Stimulated activated CD8-positive, alpha-beta memory T cell treated with anti-CD3 and anti-CD28 coated beads, Interleukin-12 subunit alpha, Interleukin-12 subunit beta, amount 100 ng/mL, for 24 hours (primary cell): ENCODE measurements around the gene CRYBG1.
"Not testable (repeated sequence)": the region's sequence is repeated elsewhere in the genome, so short reads cannot be mapped to it uniquely, and the experiment has no call there.

Experiments
- DNase-seq: peaks from one replicate; pipeline ENCODE4 v3.0.0-alpha.2; 2020; ENCODE audit errors: extremely low read depth

The CRYBG1 gene

GRCh38 chr6:106555767-106556166, 195.2 kb downstream of the CRYBG1 start:
- DNase-seq = no peak

- no peak for DNase-seq
These were observed 195.9 kb downstream of the CRYBG1 start for GRCh38 chr6:106556368-106556960.

GRCh38 chr6:106557837-106558236, 197.3 kb downstream of the CRYBG1 start:
- DNase-seq = no peak

GRCh38 chr6:106558364-106558763, 197.8 kb downstream of the CRYBG1 start:
- no peak for DNase-seq

GRCh38 chr6:106559659-106560058, 199.1 kb downstream of the CRYBG1 start:
- not testable (repeated sequence) for DNase-seq

- DNase-seq = no peak
These were observed 200.6 kb downstream of the CRYBG1 start for GRCh38 chr6:106560996-106561685.

GRCh38 chr6:106561686-106562405, 201.3 kb downstream of the CRYBG1 start:
- no peak for DNase-seq

GRCh38 chr6:106563614-106564013, 203.1 kb downstream of the CRYBG1 start:
- no peak for DNase-seq

- DNase-seq = no peak
These were observed 204.0 kb downstream of the CRYBG1 start for GRCh38 chr6:106564476-106564875.

GRCh38 chr6:106568530-106568929, 208.0 kb downstream of the CRYBG1 start:
- DNase-seq = no peak

GRCh38 chr6:106569428-106569827, 208.9 kb downstream of the CRYBG1 start:
- no peak for DNase-seq

GRCh38 chr6:106572436-106572835, 211.9 kb downstream of the CRYBG1 start:
- DNase-seq = no peak

GRCh38 chr6:106572875-106573585, 212.5 kb downstream of the CRYBG1 start:
- no peak for DNase-seq

GRCh38 chr6:106574741-106575458, 214.4 kb downstream of the CRYBG1 start:
- no peak for DNase-seq

GRCh38 chr6:106579281-106579680, 218.8 kb downstream of the CRYBG1 start:
- DNase-seq = no peak

GRCh38 chr6:106581468-106581867, 221.0 kb downstream of the CRYBG1 start:
- no peak for DNase-seq

- no peak for DNase-seq
These were observed 226.4 kb downstream of the CRYBG1 start for GRCh38 chr6:106586815-106587415.

- DNase-seq = not testable (repeated sequence)
These were observed 228.4 kb downstream of the CRYBG1 start for GRCh38 chr6:106588937-106589336.

GRCh38 chr6:106591111-106591825, 230.8 kb downstream of the CRYBG1 start:
- no peak for DNase-seq

GRCh38 chr6:106599440-106599839, 238.9 kb downstream of the CRYBG1 start:
- no peak for DNase-seq

- no peak for DNase-seq
These were observed 239.8 kb downstream of the CRYBG1 start for GRCh38 chr6:106600329-106600728.
